Keratinocyte (primary cell): ENCODE measurements around the gene MMAB. TPM values are rescaled to one million over a fixed set of nuclear protein-coding genes. Genes with fewer than 3 reads are reported as not detected.
A peak's percentile ranks its signal among the peaks of the same experiment; 100 is the strongest.

Experiments used
- DNase-seq: peaks from one replicate; pipeline ENCODE4 v3.0.0-alpha.2; 2011; ENCODE audit warnings: low read depth, missing footprints, low spot score
- FAIRE-seq: peaks from 2 replicates; lab custom pipeline; 2011; peaks lifted over from hg19 to GRCh38; lab: Jason Lieb, UNC
- H2AFZ ChIP-seq: 2 replicates; pipeline ENCODE4 v1.6.0; 2012; ENCODE audit warnings: low read length, control low read depth, inconsistent platforms; ENCODE audit not compliant: control insufficient read depth
- H3K27ac ChIP-seq: 2 replicates; pipeline ENCODE4 v1.5.1; 2011; ENCODE audit warnings: low read length; ENCODE audit not compliant: control insufficient read depth, insufficient read depth
- H3K27me3 ChIP-seq: 3 replicates; pipeline ENCODE4 v1.6.0; 2011; ENCODE audit warnings: low read length; ENCODE audit not compliant: control insufficient read depth, insufficient read depth; ENCODE audit errors: extremely low read depth
- H3K36me3 ChIP-seq, 2 experiments: 2 replicates in 1 of 2; 3 replicates in 1 of 2; pipeline ENCODE4 v1.5.1; 2011; ENCODE audit warnings: low read length in 2 of 2, mild to moderate bottlenecking in 1 of 2; ENCODE audit not compliant: control insufficient read depth in 2 of 2, insufficient read depth in 2 of 2; ENCODE audit errors: extremely low read depth in 1 of 2
- H3K4me1 ChIP-seq: 3 replicates; pipeline ENCODE4 v1.5.1; 2011; ENCODE audit warnings: low read length; ENCODE audit not compliant: control insufficient read depth, insufficient read depth; ENCODE audit errors: extremely low read depth
- H3K4me2 ChIP-seq: 3 replicates; pipeline ENCODE4 v1.6.0; 2011; ENCODE audit warnings: low read depth, low read length; ENCODE audit not compliant: control insufficient read depth, insufficient read depth; ENCODE audit errors: extremely low read depth
- H3K4me3 ChIP-seq, 3 experiments: fragments of 200-600 bp in 1 of 3; sonication (generic) in 1 of 3; 2 replicates in 2 of 3; 3 replicates in 1 of 3; pipeline ENCODE4 v1.5.1; 2011 to 2016; ENCODE audit warnings: low read length in 3 of 3, mild to moderate bottlenecking in 3 of 3, control low read depth in 2 of 3, inconsistent platforms in 1 of 3, low read depth in 1 of 3, mixed read lengths in 1 of 3, mixed run types in 1 of 3, moderate library complexity in 1 of 3; ENCODE audit not compliant: control insufficient read depth in 2 of 3, insufficient read depth in 2 of 3; ENCODE audit errors: extremely low read depth in 1 of 3
- H3K79me2 ChIP-seq: 2 replicates; pipeline ENCODE4 v1.6.0; 2012; ENCODE audit warnings: low read length; ENCODE audit not compliant: control insufficient read depth, insufficient read depth
- H3K9ac ChIP-seq: 3 replicates; pipeline ENCODE4 v1.6.0; 2011; ENCODE audit warnings: low read length; ENCODE audit not compliant: control insufficient read depth, insufficient read depth; ENCODE audit errors: extremely low read depth
- H3K9me1 ChIP-seq: 3 replicates; pipeline ENCODE4 v1.6.0; 2011; ENCODE audit warnings: low read length; ENCODE audit not compliant: control insufficient read depth, insufficient read depth; ENCODE audit errors: extremely low read depth
- H3K9me3 ChIP-seq: 2 replicates; pipeline ENCODE4 v1.5.1; 2012; ENCODE audit warnings: low read depth, low read length; ENCODE audit not compliant: control insufficient read depth
- H4K20me1 ChIP-seq: 3 replicates; pipeline ENCODE4 v1.6.0; 2011; ENCODE audit warnings: low read length; ENCODE audit not compliant: control insufficient read depth, insufficient read depth; ENCODE audit errors: extremely low read depth
- CTCF ChIP-seq, 3 experiments: IDR thresholded peaks in 1 of 3; conservative IDR thresholded peaks in 1 of 3; optimal IDR thresholded peaks in 1 of 3; 2 replicates in 2 of 3; 3 replicates in 1 of 3; pipeline versions ENCODE3 to v1.5.1; 2011; ENCODE audit warnings: low read length in 3 of 3, mild to moderate bottlenecking in 3 of 3, moderate library complexity in 2 of 3, control low read depth in 1 of 3, inconsistent platforms in 1 of 3; ENCODE audit not compliant: insufficient read depth in 2 of 3; ENCODE audit errors: extremely low read depth in 1 of 3
- EZH2 ChIP-seq: IDR thresholded peaks from one replicate; pipeline ENCODE4 v1.6.1; 2012; ENCODE audit warnings: inconsistent platforms, mild to moderate bottlenecking, low read length, moderate library complexity
- dilution Hi-C: fragments of 300-500 bp; cut with MboI; formaldehyde crosslinking; loops from one replicate; pipeline ENCODE4 v1.7.0; 2020; ENCODE audit warnings: low sequenced_read_pairs; ENCODE audit not compliant: extremely low pct_ligation_motif_present
- polyA plus RNA-seq, 5 experiments: library from polyadenylated mRNA; depleted of rRNA in 3 of 5; stranded (reverse) in 3 of 5; stranded (forward) in 1 of 5; unstranded in 1 of 5; fragments of >200 nt; gene quantifications; 1 replicate in 1 of 5; 2 replicates in 3 of 5; 3 replicates in 1 of 5; pipeline versions ENCODE4 v1.2.1 to v1.2.3, GENCODE V29; 2011 to 2012; ENCODE audit warnings: missing spikeins in 2 of 5, low read depth in 1 of 5, low replicate concordance in 1 of 5

Gene MMAB
- polyA plus RNA-seq, 1 donor (not counting 4 experiments of a cell fraction or from before 2014, with no cell fraction given): 30.6 TPM

DNA sequence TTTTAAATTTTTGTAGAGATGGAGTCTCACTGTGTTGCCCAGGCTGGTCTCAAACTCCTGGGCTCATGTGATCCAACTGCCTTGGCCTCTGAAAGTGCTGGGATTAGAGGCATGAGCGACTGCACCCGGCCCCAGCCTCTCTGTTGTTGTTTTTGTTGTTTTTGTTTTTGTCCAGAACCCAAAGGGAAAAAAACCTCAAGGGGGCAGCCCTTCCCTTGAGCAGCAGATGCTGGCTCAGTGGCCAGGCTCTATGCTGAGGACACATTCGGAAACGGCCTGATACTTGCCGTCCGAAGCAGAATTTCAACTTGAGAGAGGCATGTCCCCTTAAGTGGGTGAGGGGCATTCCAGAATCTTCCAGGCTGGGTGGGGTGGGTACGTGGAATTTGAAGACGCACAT lies 7.0 kb upstream of the MMAB start:
- Histone ChIP-seq H3K27ac (no peak overlapping the region), H3K4me3 (no peak overlapping the region), H3K4me1 (peaks cover 16% of the 10 kb centered on the region), H3K9me3 (no peaks in the 10 kb centered on the region), H3K27me3 (no peaks in the 10 kb centered on the region), H4K20me1 (peaks cover 10% of the 10 kb centered on the region), H3K79me2 (peaks cover 9% of the 10 kb centered on the region), H3K9me1 (peaks cover 5% of the 10 kb centered on the region), H2AFZ (no peak overlapping the region), H3K36me3 (peaks cover 27 to 41% of the 10 kb centered on the region in 2 experiments), H3K9ac (no peak overlapping the region), H3K4me2 (no peak overlapping the region)
- DNase-seq: no peak
- no peak for FAIRE-seq
- TF ChIP-seq CTCF (optimal IDR thresholded peaks at IDR 0.05 in 1 of 3, IDR thresholded peaks at IDR 0.05 in 1 of 3, conservative IDR thresholded peaks at IDR 0.05 in 1 of 3; ENCODE audit: extremely low read depth in 1 of 3, insufficient read depth in 2 of 3, low read length in 3 of 3) (no peak), EZH2 (no peak)
- dilution Hi-C loops: no loop called here

GRCh38 chr12:109579639-109580038 lies 6.3 kb upstream of the MMAB start:
- Histone ChIP-seq H3K9me3 (no peaks in the 10 kb centered on the region), H3K4me1 (peaks cover 22% of the 10 kb centered on the region), H3K27me3 (no peaks in the 10 kb centered on the region), H3K27ac (no peak overlapping the region), H2AFZ (no peak overlapping the region), H3K36me3 (peaks cover 30 to 41% of the 10 kb centered on the region in 2 experiments), H3K4me3 (no peak overlapping the region), H3K79me2 (peaks cover 14% of the 10 kb centered on the region), H4K20me1 (peaks cover 10% of the 10 kb centered on the region), H3K4me2 (no peak overlapping the region), H3K9me1 (peaks cover 5% of the 10 kb centered on the region), H3K9ac (no peak overlapping the region)
- dilution Hi-C loops: no loop called here
- FAIRE-seq: peak; percentile 29
- no peak for TF ChIP-seq EZH2
- no peak for TF ChIP-seq CTCF (optimal IDR thresholded peaks at IDR 0.05 in 1 of 3, IDR thresholded peaks at IDR 0.05 in 1 of 3, conservative IDR thresholded peaks at IDR 0.05 in 1 of 3; ENCODE audit: extremely low read depth in 1 of 3, insufficient read depth in 2 of 3, low read length in 3 of 3)
- no peak for DNase-seq
